GM23338 (cell line): ENCODE results near the gene CYP2J2. TPM values are rescaled to one million over a fixed set of nuclear protein-coding genes. Genes with fewer than 3 reads are reported as not detected.

ENCODE experiments used
- ATAC-seq: fragments of 200-7000 bp; cut with Tn5 transposase; 3 replicates; pipeline ENCODE4 v1.9.1; 2020
- DNase-seq: peaks from one replicate; pipeline ENCODE4 v3.0.0-alpha.2; 2015; ENCODE audit warnings: low spot score
- H2AFZ ChIP-seq: fragments of 200-600 bp; sonication (generic); 2 replicates; pipeline ENCODE4 v1.8.0; 2016; ENCODE audit warnings: antibody characterized with exemption, mild to moderate bottlenecking, moderate library complexity
- H3F3A ChIP-seq: fragments of 200-600 bp; sonication (generic); replicated peaks from 2 replicates; pipeline ENCODE4 v1.8.0; 2017; ENCODE audit warnings: antibody characterized with exemption, mixed run types, low read depth
- H3K27ac ChIP-seq: fragments of 200-600 bp; sonication (generic); 2 replicates; pipeline ENCODE4 v1.6.1; 2016; ENCODE audit warnings: low read depth
- H3K27me3 ChIP-seq: fragments of 200-600 bp; sonication (generic); 2 replicates; pipeline ENCODE4 v1.8.0; 2016; ENCODE audit warnings: mild to moderate bottlenecking, mixed run types, moderate library complexity; ENCODE audit not compliant: insufficient read depth
- H3K36me3 ChIP-seq: fragments of 200-600 bp; sonication (generic); 2 replicates; pipeline ENCODE4 v1.8.0; 2016; ENCODE audit warnings: mild to moderate bottlenecking; ENCODE audit not compliant: insufficient read depth
- H3K4me1 ChIP-seq: fragments of 200-600 bp; sonication (generic); 2 replicates; pipeline ENCODE4 v1.8.0; 2016; ENCODE audit warnings: mild to moderate bottlenecking, moderate library complexity; ENCODE audit not compliant: insufficient read depth
- H3K4me2 ChIP-seq: fragments of 200-600 bp; sonication (generic); 2 replicates; pipeline ENCODE4 v1.7.1; 2017; ENCODE audit warnings: mixed run types
- H3K4me3 ChIP-seq: fragments of 200-600 bp; sonication (generic); 2 replicates; pipeline ENCODE4 v1.6.1; 2016; ENCODE audit warnings: mixed run types
- H3K79me2 ChIP-seq: fragments of 200-600 bp; sonication (generic); replicated peaks from 2 replicates; pipeline ENCODE4 v1.8.0; 2017; ENCODE audit warnings: mild to moderate bottlenecking; ENCODE audit not compliant: insufficient read depth
- H3K9me2 ChIP-seq: fragments of 200-600 bp; sonication (generic); 2 replicates; pipeline ENCODE4 v1.8.0; 2017; ENCODE audit not compliant: insufficient read depth
- H4K20me1 ChIP-seq: fragments of 200-600 bp; sonication (generic); replicated peaks from 2 replicates; pipeline ENCODE4 v1.8.0; 2017; ENCODE audit warnings: mild to moderate bottlenecking; ENCODE audit not compliant: insufficient read depth
- H3K27ac Mint-ChIP-seq: 2 replicates; pipeline ENCODE4 v1.8.0; 2020; ENCODE audit warnings: inconsistent platforms, mild to moderate bottlenecking, moderate library complexity, mixed read lengths
- H3K27me3 Mint-ChIP-seq: 3 replicates; pipeline ENCODE4 v1.8.0; 2022; ENCODE audit warnings: low read depth, mild to moderate bottlenecking, moderate library complexity, mixed read lengths, inconsistent platforms; ENCODE audit not compliant: insufficient read depth, poor library complexity
- H3K36me3 Mint-ChIP-seq: 3 replicates; pipeline ENCODE4 v1.8.0; 2021; ENCODE audit warnings: low read depth, mild to moderate bottlenecking, inconsistent platforms, moderate library complexity, mixed read lengths
- H3K4me1 Mint-ChIP-seq: 3 replicates; pipeline ENCODE4 v1.8.0; 2020; ENCODE audit warnings: mild to moderate bottlenecking, inconsistent platforms, mixed read lengths
- H3K4me3 Mint-ChIP-seq: 3 replicates; pipeline ENCODE4 v1.8.0; 2021; ENCODE audit warnings: moderate library complexity, mild to moderate bottlenecking, inconsistent platforms, mixed read lengths
- H3K9me3 Mint-ChIP-seq: 3 replicates; pipeline ENCODE4 v1.8.0; 2020; ENCODE audit warnings: moderate library complexity, mild to moderate bottlenecking, inconsistent platforms, mixed read lengths
- CREB1 ChIP-seq: fragments of 250-450 bp; sonication (Bioruptor Pico); IDR thresholded peaks from 2 replicates; pipeline ENCODE4 v1.5.0; 2020; ENCODE audit warnings: low read depth, mild to moderate bottlenecking, moderate library complexity
- CTCF ChIP-seq, 2 experiments: fragments of 200-600 bp in 1 of 2; sonication (generic) in 1 of 2; conservative IDR thresholded peaks; 2 replicates each; pipeline versions ENCODE4 v1.5.1 to v1.6.1; 2016 to 2017; ENCODE audit warnings: antibody characterized with exemption in 2 of 2, low read depth in 2 of 2, mild to moderate bottlenecking in 2 of 2, moderate library complexity in 1 of 2
- ETS1 ChIP-seq: IDR thresholded peaks from 2 replicates; pipeline ENCODE4 v1.6.1; 2016; ENCODE audit warnings: antibody characterized with exemption
- EZH2 ChIP-seq: fragments of 200-600 bp; sonication (generic); IDR thresholded peaks from one replicate; pipeline ENCODE4 v1.8.0; 2017; ENCODE audit warnings: antibody characterized with exemption, mild to moderate bottlenecking, low read depth; ENCODE audit not compliant: unreplicated experiment
- EZH2phosphoT487 ChIP-seq: fragments of 200-600 bp; sonication (generic); IDR thresholded peaks from one replicate; pipeline ENCODE4 v1.8.1; 2018; ENCODE audit warnings: antibody characterized with exemption; ENCODE audit not compliant: unreplicated experiment
- JUNB ChIP-seq: IDR thresholded peaks from one replicate; pipeline ENCODE4 v1.6.1; 2016; ENCODE audit warnings: antibody characterized with exemption; ENCODE audit not compliant: unreplicated experiment
- NANOG ChIP-seq: IDR thresholded peaks from 2 replicates; pipeline ENCODE4 v1.6.1; 2016; ENCODE audit warnings: antibody characterized with exemption, borderline replicate concordance
- POLR2AphosphoS5 ChIP-seq: IDR thresholded peaks from 2 replicates; pipeline ENCODE4 v1.6.1; 2016; ENCODE audit warnings: antibody characterized with exemption, low read depth
- REST ChIP-seq: IDR thresholded peaks from one replicate; pipeline ENCODE4 v1.6.1; 2018; ENCODE audit warnings: antibody characterized with exemption; ENCODE audit not compliant: unreplicated experiment
- STAT1 ChIP-seq: IDR thresholded peaks from one replicate; pipeline ENCODE4 v1.6.1; 2016; ENCODE audit warnings: antibody characterized with exemption; ENCODE audit not compliant: unreplicated experiment
- ZNF114 ChIP-seq: fragments of 250-450 bp; sonication (Bioruptor Pico); IDR thresholded peaks from 2 replicates; pipeline ENCODE4 v1.5.0; 2020; ENCODE audit warnings: mild to moderate bottlenecking, moderate library complexity
- ZNF331 ChIP-seq: fragments of 250-450 bp; sonication (Bioruptor Pico); IDR thresholded peaks from 2 replicates; pipeline ENCODE4 v1.5.0; 2020; ENCODE audit warnings: low read depth, mild to moderate bottlenecking, moderate library complexity
- ZNF462 ChIP-seq: fragments of 250-450 bp; sonication (Bioruptor Pico); IDR thresholded peaks from 2 replicates; pipeline ENCODE4 v1.5.0; 2020; ENCODE audit warnings: mild to moderate bottlenecking, moderate library complexity
- polyA plus RNA-seq: library from polyadenylated mRNA; unstranded; fragments of >200 nt; fragmentation: Nextera tagmentation; extraction: Ambion mirVana; gene quantifications from 2 replicates; pipeline ENCODE4 v1.2.1, GENCODE V29; 2016
- total RNA-seq: library from RNA; depleted of rRNA; stranded (reverse); fragments of >200 nt; shearing (Covaris generic); gene quantifications from 2 replicates; pipeline ENCODE4 v1.2.3, GENCODE V29; 2014

CYP2J2 gene
- total and polyA plus RNA-seq, 2 experiments from 2014 or later, result 1.4 to 1.5 TPM

DNA sequence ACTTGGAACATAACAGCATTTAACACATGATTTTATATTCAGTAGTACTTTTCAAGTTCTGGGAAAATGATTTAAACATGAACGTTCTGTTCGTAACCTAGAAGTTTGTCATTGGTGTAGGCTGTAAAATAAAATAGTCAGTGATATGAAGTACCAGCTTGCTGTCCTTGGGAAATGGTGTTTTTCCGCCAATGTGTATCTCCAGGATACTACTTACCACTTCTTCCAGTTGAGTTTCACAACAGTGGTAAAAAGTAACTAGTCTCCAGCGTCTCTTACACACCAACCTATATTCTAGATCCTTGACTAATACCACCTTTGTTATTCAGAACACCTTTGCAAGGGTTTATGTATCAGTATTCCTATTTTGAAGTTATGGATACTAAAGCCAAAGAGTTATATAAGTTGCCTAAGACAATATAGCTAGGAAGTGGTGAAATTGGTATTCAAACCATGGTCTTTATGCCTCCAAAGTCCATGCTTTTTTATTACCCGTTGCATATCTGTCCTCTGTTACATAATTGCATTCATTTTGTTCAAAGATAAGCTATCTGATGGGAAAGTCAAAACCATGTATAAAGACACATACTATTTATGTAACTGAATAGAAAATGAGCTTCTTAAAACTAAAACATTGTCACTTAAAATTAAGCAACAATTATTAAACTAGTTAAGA, 68.8 kb downstream of the CYP2J2 start:
- peaks cover 16% of the 10 kb centered on the region for H3K36me3 Mint-ChIP-seq
- no peak overlapping the region for H3K4me3 Mint-ChIP-seq
- H3F3A ChIP-seq, result no peaks in the 10 kb centered on the region
- 0 out of 2 replicates have a peak, but pooled peaks cover 7% of the 10 kb centered on the region for H3K79me2 ChIP-seq
- peaks cover 2% of the 10 kb centered on the region; the same call in 1 of the 3 replicates for H3K9me3 Mint-ChIP-seq
- H3K27ac Mint-ChIP-seq, result no peak overlapping the region; the same call in 1 of the 2 replicates
- no peak overlapping the region for H3K4me2 ChIP-seq
- no peaks in the 10 kb centered on the region for H3K36me3 ChIP-seq
- TF ChIP-seq ZNF114, result no peak
- no peak for TF ChIP-seq JUNB
- TF ChIP-seq REST, result no peak
- TF ChIP-seq NANOG, result no peak
- no peak for TF ChIP-seq ETS1
- no peak for TF ChIP-seq ZNF462
- TF ChIP-seq ZNF331 (CRISPR knock-in tag), result no peak
- TF ChIP-seq CREB1 (CRISPR knock-in tag), result no peak
- no peak for TF ChIP-seq CTCF (conservative IDR thresholded peaks at IDR 0.05; ENCODE audit: low read depth in 2 of 2)
- no peak for TF ChIP-seq STAT1
- TF ChIP-seq EZH2phosphoT487, result no peak
- no peak for TF ChIP-seq EZH2
- TF ChIP-seq POLR2AphosphoS5, result no peak
- no peaks in the 10 kb centered on the region for H4K20me1 ChIP-seq
- H3K4me1 Mint-ChIP-seq, result peaks cover 8% of the 10 kb centered on the region; the same call in 2 of the 3 replicates
- H3K9me2 ChIP-seq, result no peaks in the 10 kb centered on the region
- H3K4me1 ChIP-seq, result peaks cover 4% of the 10 kb centered on the region; the same call in 1 of the 2 replicates
- no peaks in the 10 kb centered on the region for H3K27me3 ChIP-seq
- no peak overlapping the region for H2AFZ ChIP-seq
- no peaks in the 10 kb centered on the region for H3K27me3 Mint-ChIP-seq
- H3K4me3 ChIP-seq, result no peak overlapping the region
- no peak overlapping the region for H3K27ac ChIP-seq
- DNase-seq (no peak), ATAC-seq (no peak)
